K562 (cell line): ENCODE data around the gene ECM2. TPM values are rescaled to one million over a fixed set of nuclear protein-coding genes. Genes with fewer than 3 reads are reported as not detected.
A peak's percentile ranks its signal among the peaks of the same experiment; 100 is the strongest.

Source experiments
- ATAC-seq: fragments of 200-7000 bp; cut with Tn5 transposase; 3 replicates; pipeline ENCODE4 v1.9.1; 2020; ENCODE audit warnings: moderate library complexity
- BruUV-seq: library from RNA; stranded (reverse); fragments of 400-500 nt; replicated peaks from 2 replicates; lab custom pipeline; 2021; lab: Mats Ljungman, UMichigan
- CTCF ChIA-PET: fragments of 300-600 bp; formaldehyde crosslinking; extraction: SDS; loops from one replicate; lab custom pipeline; 2021; ENCODE audit warnings: low intra/inter-chr PET ratio; lab: Yijun Ruan, JAX
- POLR2A ChIA-PET: fragments of 300-600, 350-650 bp; sonication (Branson Sonifier 250); formaldehyde crosslinking; extraction: SDS; loops from one replicate; lab custom pipeline; 2021; ENCODE audit warnings: antibody characterized with exemption, inconsistent platforms; lab: Yijun Ruan, JAX
- DNase-seq, 4 experiments: peaks; one replicate each; pipeline versions ENCODE4 v3.0.0 to v3.0.0-alpha.2; 2011 to 2018; ENCODE audit warnings: low spot score in 3 of 4, mixed read lengths in 3 of 4; ENCODE audit errors: extremely low read depth in 1 of 4
- FAIRE-seq: peaks from 2 replicates; lab custom pipeline; 2011; peaks lifted over from hg19 to GRCh38; lab: Jason Lieb, UNC
- H2AFZ ChIP-seq: 2 replicates; pipeline ENCODE4 v1.6.0; 2011; ENCODE audit warnings: low read depth, low read length, control low read depth, inconsistent platforms
- H3K27ac ChIP-seq: fragments of 200-600 bp; 3 replicates; pipeline ENCODE4 v1.8.0; 2011; ENCODE audit warnings: low read depth, mild to moderate bottlenecking, control low read depth, inconsistent platforms, low read length, moderate library complexity, mixed read lengths; ENCODE audit errors: extremely low read depth
- H3K27me3 ChIP-seq, 2 experiments: fragments of 300-600 bp in 1 of 2; 2 replicates in 1 of 2; 3 replicates in 1 of 2; pipeline versions ENCODE4 v1.6.0 to v1.8.0; 2011; ENCODE audit warnings: inconsistent platforms in 2 of 2, low read length in 2 of 2, mild to moderate bottlenecking in 1 of 2, mixed read lengths in 1 of 2, moderate library complexity in 1 of 2; ENCODE audit not compliant: control insufficient read depth in 2 of 2, insufficient read depth in 2 of 2
- H3K36me3 ChIP-seq: fragments of 300-600 bp; 3 replicates; pipeline ENCODE4 v1.8.0; 2011; ENCODE audit warnings: mild to moderate bottlenecking, low read length, inconsistent platforms; ENCODE audit not compliant: control insufficient read depth, insufficient read depth
- H3K4me1 ChIP-seq, 2 experiments: fragments of 200-600 bp in 1 of 2; replicated peaks in 1 of 2; 2 replicates in 1 of 2; 3 replicates in 1 of 2; pipeline versions ENCODE4 v1.5.1 to v1.8.0; 2011; ENCODE audit warnings: inconsistent platforms in 2 of 2, low read length in 2 of 2, mild to moderate bottlenecking in 1 of 2, mixed read lengths in 1 of 2, moderate library complexity in 1 of 2; ENCODE audit not compliant: control insufficient read depth in 2 of 2, insufficient read depth in 2 of 2
- H3K4me2 ChIP-seq: 2 replicates; pipeline ENCODE4 v1.6.1; 2011; ENCODE audit warnings: low read length, control low read depth, inconsistent platforms, mixed read lengths; ENCODE audit not compliant: insufficient read depth
- H3K4me3 ChIP-seq: fragments of 200-600 bp; sonication (generic), shearing (Covaris generic); 2 replicates; pipeline ENCODE4 v1.5.1; 2016; ENCODE audit warnings: control low read depth, inconsistent platforms
- H3K79me2 ChIP-seq: fragments of 200-600 bp; 3 replicates; pipeline ENCODE4 v1.8.0; 2011; ENCODE audit warnings: low read length, inconsistent platforms; ENCODE audit not compliant: control insufficient read depth, insufficient read depth
- H3K9ac ChIP-seq, 2 experiments: 2 replicates each; pipeline versions ENCODE4 v1.6.0 to v1.6.1; 2011; ENCODE audit warnings: low read depth in 2 of 2, low read length in 2 of 2, control low read depth in 1 of 2, inconsistent platforms in 1 of 2, mild to moderate bottlenecking in 1 of 2, mixed read lengths in 1 of 2; ENCODE audit not compliant: insufficient read depth in 1 of 2
- H3K9me1 ChIP-seq: one replicate; pipeline ENCODE4 v1.6.0; 2011; ENCODE audit warnings: inconsistent platforms, mild to moderate bottlenecking, low read length, moderate library complexity; ENCODE audit not compliant: control insufficient read depth, insufficient read depth
- H3K9me3 ChIP-seq: replicated peaks from 2 replicates; pipeline ENCODE4 v1.5.1; 2011; ENCODE audit warnings: low read depth, low read length, inconsistent platforms; ENCODE audit not compliant: control insufficient read depth, insufficient read depth
- H4K20me1 ChIP-seq: replicated peaks from 2 replicates; pipeline ENCODE4 v1.6.1; 2011; ENCODE audit warnings: low read length, inconsistent platforms, mixed read lengths; ENCODE audit not compliant: control insufficient read depth, insufficient read depth
- C11orf30 ChIP-seq: fragments of 450-650 bp; IDR thresholded peaks from 2 replicates; pipeline ENCODE4 v1.6.1; 2016; ENCODE audit warnings: low read depth, mild to moderate bottlenecking
- DPF2 ChIP-seq: fragments of 450-650 bp; IDR thresholded peaks from 2 replicates; pipeline ENCODE4 v1.6.1; 2016
- MAFG ChIP-seq: fragments of 450-650 bp; conservative IDR thresholded peaks from 2 replicates; pipeline ENCODE4 v1.6.1; 2016; ENCODE audit warnings: missing genetic modification characterization, missing compliant biosample characterization
- NR1H2 ChIP-seq: sonication (generic); formaldehyde crosslinking; IDR thresholded peaks from 2 replicates; pipeline ENCODE4 v1.4.0; 2020; ENCODE audit warnings: mild to moderate bottlenecking, missing genetic modification reagents
- NR2C2 ChIP-seq, 2 experiments: fragments of 200-800 bp in 1 of 2; sonication (Bioruptor generic) in 1 of 2; sonication (generic) in 1 of 2; formaldehyde crosslinking in 1 of 2; IDR thresholded peaks; 2 replicates each; pipeline versions ENCODE4 v1.6.1 to v1.8.0; 2016 to 2022; ENCODE audit warnings: mild to moderate bottlenecking in 1 of 2, missing compliant biosample characterization in 1 of 2, missing genetic modification characterization in 1 of 2, missing genetic modification reagents in 1 of 2
- PTBP1 ChIP-seq: fragments of 200-400 bp; formaldehyde crosslinking; IDR thresholded peaks from 2 replicates; pipeline ENCODE4 v1.6.1; 2017; ENCODE audit warnings: low read depth, low read length
- RCOR1 ChIP-seq, 2 experiments: IDR thresholded peaks; 2 replicates each; pipeline ENCODE4 v1.6.1; 2012; ENCODE audit warnings: low read depth in 2 of 2, low read length in 2 of 2, borderline replicate concordance in 1 of 2, improper control_type of control experiment in 1 of 2
- ZNF311 ChIP-seq: fragments of 250-450 bp; sonication (Bioruptor Pico); IDR thresholded peaks from 2 replicates; pipeline ENCODE4 v1.4.0; 2020; ENCODE audit warnings: mild to moderate bottlenecking, moderate library complexity
- ZNF584 ChIP-seq: fragments of 200-800 bp; sonication (Bioruptor generic); IDR thresholded peaks from 2 replicates; pipeline ENCODE4 v1.6.1; 2016; ENCODE audit warnings: low read depth, mild to moderate bottlenecking, missing genetic modification characterization, missing compliant biosample characterization
- WGBS: fragments of 100-300 bp; shearing (Covaris generic); methylation state at CpG from one replicate; pipeline ENCODE4 v1.1.6; 2016; ENCODE audit warnings: low coverage, mixed read lengths; ENCODE audit not compliant: insufficient coverage; ENCODE audit errors: missing lambda C conversion rate; 5-methylcytosine and 5-hydroxymethylcytosine counted together
- in situ Hi-C: fragments of 300-500 bp; cut with MboI; formaldehyde crosslinking; loops from 4 replicates; pipeline ENCODE4 v1.15.0; 2018; ENCODE audit warnings: inconsistent platforms, mixed read lengths
- intact Hi-C: fragments of 100-400 bp; cut with micrococcal nuclease; formaldehyde crosslinking; loops from 2 replicates; pipeline ENCODE4 v1.14.2; 2022
- polyA plus RNA-seq, 8 experiments: library from polyadenylated mRNA; depleted of rRNA in 4 of 8; stranded (reverse) in 5 of 8; unstranded in 3 of 8; fragments of >200 nt; fragmentation: Nextera tagmentation in 2 of 8; fragmentation: Illumina TruSeq in 1 of 8; extraction: Ambion mirVana in 2 of 8; extraction: Trizol in 1 of 8; gene quantifications; 2 replicates each; pipeline versions ENCODE4 v1.2.1 to v1.2.3, GENCODE V29; 2011 to 2014; ENCODE audit warnings: inconsistent platforms in 1 of 8, missing spikeins in 1 of 8
- total RNA-seq, 7 experiments: library from RNA; depleted of rRNA in 6 of 7; stranded (reverse); fragments of >200 nt in 6 of 7; fragmentation: Illumina TruSeq in 2 of 7; extraction: Trizol in 2 of 7; gene quantifications; 2 replicates each; pipeline versions ENCODE4 v1.2.1 to v1.2.3, GENCODE V29; 2011 to 2021; ENCODE audit warnings: low replicate concordance in 1 of 7
- TF ChIP-seq, protein P1 (sequence below): sonication (generic); formaldehyde crosslinking; IDR thresholded peaks from 2 replicates; pipeline ENCODE4 v1.8.0; 2022; ENCODE audit warnings: mild to moderate bottlenecking, missing genetic modification reagents
- TF ChIP-seq, protein P2 (sequence below): sonication (generic); formaldehyde crosslinking; IDR thresholded peaks from 2 replicates; pipeline ENCODE4 v1.8.1; 2023; ENCODE audit warnings: mild to moderate bottlenecking, missing genetic modification reagents

The ECM2 gene
- total and polyA plus RNA-seq, 9 of the 15 experiments (the other 6 are each of a cell fraction or from before 2014, with no cell fraction given): 0.03 to 0.07 TPM; not detected in 7

DNA sequence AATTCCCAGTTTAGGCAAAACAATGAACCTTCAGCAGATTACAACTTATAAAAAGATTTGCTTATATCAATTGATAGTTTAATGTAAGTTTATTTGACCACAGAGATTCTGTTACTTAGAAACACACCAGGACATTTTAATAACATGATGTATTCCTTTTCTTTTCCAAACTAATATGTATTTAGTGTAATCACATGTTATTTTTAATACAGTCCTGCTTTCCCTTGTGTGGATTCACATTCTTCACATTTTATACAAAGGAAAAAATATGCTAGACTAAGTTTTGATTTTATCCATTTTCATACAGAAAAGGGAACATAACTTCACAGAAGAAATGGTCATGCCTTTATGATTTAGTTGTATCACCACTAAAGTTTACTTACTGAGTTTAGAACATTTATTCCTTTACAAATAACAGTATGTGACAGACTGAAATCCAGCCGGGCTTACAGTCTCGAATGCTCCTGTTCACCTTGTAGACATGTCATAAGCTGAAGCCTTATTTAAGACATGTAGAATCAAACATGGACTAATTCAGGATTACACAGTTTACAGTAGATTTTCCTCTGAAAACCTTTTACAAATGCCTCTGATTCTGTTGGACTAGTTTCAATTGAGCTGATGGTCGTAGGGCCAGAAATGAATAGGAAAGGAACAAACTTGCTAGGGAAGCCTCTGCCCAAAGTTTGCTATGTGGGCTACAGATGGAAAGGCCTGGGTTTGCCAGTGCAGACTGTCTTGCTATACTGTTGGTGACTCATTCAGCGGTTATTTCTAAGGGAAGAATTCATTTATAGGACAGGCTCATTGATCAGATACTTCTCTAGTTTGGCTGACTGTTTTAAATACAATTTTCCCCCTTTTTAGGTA, 46.9 kb downstream of the ECM2 start (continued):
- TF ChIP-seq, protein P1, sequence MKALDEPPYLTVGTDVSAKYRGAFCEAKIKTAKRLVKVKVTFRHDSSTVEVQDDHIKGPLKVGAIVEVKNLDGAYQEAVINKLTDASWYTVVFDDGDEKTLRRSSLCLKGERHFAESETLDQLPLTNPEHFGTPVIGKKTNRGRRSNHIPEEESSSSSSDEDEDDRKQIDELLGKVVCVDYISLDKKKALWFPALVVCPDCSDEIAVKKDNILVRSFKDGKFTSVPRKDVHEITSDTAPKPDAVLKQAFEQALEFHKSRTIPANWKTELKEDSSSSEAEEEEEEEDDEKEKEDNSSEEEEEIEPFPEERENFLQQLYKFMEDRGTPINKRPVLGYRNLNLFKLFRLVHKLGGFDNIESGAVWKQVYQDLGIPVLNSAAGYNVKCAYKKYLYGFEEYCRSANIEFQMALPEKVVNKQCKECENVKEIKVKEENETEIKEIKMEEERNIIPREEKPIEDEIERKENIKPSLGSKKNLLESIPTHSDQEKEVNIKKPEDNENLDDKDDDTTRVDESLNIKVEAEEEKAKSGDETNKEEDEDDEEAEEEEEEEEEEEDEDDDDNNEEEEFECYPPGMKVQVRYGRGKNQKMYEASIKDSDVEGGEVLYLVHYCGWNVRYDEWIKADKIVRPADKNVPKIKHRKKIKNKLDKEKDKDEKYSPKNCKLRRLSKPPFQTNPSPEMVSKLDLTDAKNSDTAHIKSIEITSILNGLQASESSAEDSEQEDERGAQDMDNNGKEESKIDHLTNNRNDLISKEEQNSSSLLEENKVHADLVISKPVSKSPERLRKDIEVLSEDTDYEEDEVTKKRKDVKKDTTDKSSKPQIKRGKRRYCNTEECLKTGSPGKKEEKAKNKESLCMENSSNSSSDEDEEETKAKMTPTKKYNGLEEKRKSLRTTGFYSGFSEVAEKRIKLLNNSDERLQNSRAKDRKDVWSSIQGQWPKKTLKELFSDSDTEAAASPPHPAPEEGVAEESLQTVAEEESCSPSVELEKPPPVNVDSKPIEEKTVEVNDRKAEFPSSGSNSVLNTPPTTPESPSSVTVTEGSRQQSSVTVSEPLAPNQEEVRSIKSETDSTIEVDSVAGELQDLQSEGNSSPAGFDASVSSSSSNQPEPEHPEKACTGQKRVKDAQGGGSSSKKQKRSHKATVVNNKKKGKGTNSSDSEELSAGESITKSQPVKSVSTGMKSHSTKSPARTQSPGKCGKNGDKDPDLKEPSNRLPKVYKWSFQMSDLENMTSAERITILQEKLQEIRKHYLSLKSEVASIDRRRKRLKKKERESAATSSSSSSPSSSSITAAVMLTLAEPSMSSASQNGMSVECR (CRISPR knock-in tag): no peak

DNA sequence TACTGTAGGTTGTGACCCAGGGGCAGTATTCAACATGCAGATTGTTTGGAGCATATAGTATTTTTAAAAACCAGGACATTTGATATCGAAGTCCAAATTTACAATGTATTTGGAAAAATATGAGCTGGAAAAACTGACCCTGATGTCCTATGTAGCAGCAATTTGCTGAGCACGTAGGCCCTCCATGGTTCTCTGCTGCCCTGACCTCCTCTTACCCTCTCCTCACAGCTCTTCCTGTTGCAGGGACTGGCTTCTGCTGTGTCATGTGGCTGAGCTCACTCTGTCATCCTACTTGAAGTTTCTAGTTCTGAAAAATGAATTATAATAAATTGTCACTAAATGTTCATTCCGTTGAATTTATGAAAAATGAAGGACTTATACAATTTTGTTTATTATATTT, 49.4 kb downstream of the ECM2 start:
- Histone ChIP-seq H3K36me3 (no peaks in the 10 kb centered on the region), H3K4me3 (no peak overlapping the region), H3K79me2 (no peaks in the 10 kb centered on the region), H3K4me1 (peaks cover 0 to 2% of the 10 kb centered on the region in 2 experiments; a peak in 3 of 5 replicates), H3K9me3 (no peaks in the 10 kb centered on the region), H3K27ac (no peak overlapping the region), H4K20me1 (no peaks in the 10 kb centered on the region), H2AFZ (peak overlapping the region; percentile 5; the same call in 1 of the 2 replicates), H3K9ac (no peak overlapping the region), H3K27me3 (no peaks in the 10 kb centered on the region), H3K4me2 (no peak overlapping the region), H3K9me1 (no peaks in the 10 kb centered on the region)
- 25% methylated on average over 3 of the region's 3 CpGs for WGBS
- ChIA-PET POLR2A (interaction anchor here (1.1 to 1.8 kb wide), 2 partner anchors 9 to 13 kb away, joined by 3 to 9 read pairs; no protein-coding TSS in a partner anchor), CTCF (no interaction called here)
- intact Hi-C loops (no loop called here), in situ Hi-C loops (no loop called here)
- DNase-seq: peak in 2 of 4 experiments; percentile 26 to 36
- no peak for FAIRE-seq
- peak; percentile 87 for ATAC-seq
- no TSS peak for BruUV-seq
- no peak for TF ChIP-seq ZNF311
- no peak for TF ChIP-seq PTBP1
- TF ChIP-seq NR1H2: no peak
- no peak for TF ChIP-seq ZNF584
- 0 out of 2 replicates have a peak, but pooled peaks have one; percentile 23 for TF ChIP-seq DPF2
- no peak for TF ChIP-seq NR2C2 (CRISPR knock-in tag; IDR thresholded peaks at IDR 0.05)
- peak; percentile 66; the same call in 1 of the 2 replicates for TF ChIP-seq NR2C2 (tag; IDR thresholded peaks at IDR 0.05)
- TF ChIP-seq, protein P2, sequence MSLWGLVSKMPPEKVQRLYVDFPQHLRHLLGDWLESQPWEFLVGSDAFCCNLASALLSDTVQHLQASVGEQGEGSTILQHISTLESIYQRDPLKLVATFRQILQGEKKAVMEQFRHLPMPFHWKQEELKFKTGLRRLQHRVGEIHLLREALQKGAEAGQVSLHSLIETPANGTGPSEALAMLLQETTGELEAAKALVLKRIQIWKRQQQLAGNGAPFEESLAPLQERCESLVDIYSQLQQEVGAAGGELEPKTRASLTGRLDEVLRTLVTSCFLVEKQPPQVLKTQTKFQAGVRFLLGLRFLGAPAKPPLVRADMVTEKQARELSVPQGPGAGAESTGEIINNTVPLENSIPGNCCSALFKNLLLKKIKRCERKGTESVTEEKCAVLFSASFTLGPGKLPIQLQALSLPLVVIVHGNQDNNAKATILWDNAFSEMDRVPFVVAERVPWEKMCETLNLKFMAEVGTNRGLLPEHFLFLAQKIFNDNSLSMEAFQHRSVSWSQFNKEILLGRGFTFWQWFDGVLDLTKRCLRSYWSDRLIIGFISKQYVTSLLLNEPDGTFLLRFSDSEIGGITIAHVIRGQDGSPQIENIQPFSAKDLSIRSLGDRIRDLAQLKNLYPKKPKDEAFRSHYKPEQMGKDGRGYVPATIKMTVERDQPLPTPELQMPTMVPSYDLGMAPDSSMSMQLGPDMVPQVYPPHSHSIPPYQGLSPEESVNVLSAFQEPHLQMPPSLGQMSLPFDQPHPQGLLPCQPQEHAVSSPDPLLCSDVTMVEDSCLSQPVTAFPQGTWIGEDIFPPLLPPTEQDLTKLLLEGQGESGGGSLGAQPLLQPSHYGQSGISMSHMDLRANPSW (CRISPR knock-in tag): no peak
- TF ChIP-seq MAFG (tag): peak; percentile 38; the same call in 1 of the 2 replicates
- TF ChIP-seq RCOR1 (IDR thresholded peaks at IDR 0.05; ENCODE audit: borderline replicate concordance in 1 of 2, low read depth in 2 of 2, low read length in 2 of 2): no peak
- TF ChIP-seq C11orf30: peak; percentile 57
